T-helper 2 cell treated with Interferon-gamma antibody and Interleukin-4, amounts not matched to agents 5 μg/mL and 100 μg/mL, for 36 hours (primary cell): ENCODE results near the gene FOXL2NB.

Experiments
- DNase-seq: peaks from one replicate; pipeline ENCODE4 v3.0.0; 2021; ENCODE audit warnings: low spot score
- H3K27ac Mint-ChIP-seq: one replicate; pipeline ENCODE4 v1.8.0; 2021; ENCODE audit warnings: mild to moderate bottlenecking, mixed read lengths
- H3K27me3 Mint-ChIP-seq: one replicate; pipeline ENCODE4 v1.8.0; 2021; ENCODE audit warnings: low read depth, mixed read lengths
- H3K36me3 Mint-ChIP-seq: one replicate; pipeline ENCODE4 v1.8.0; 2021; ENCODE audit warnings: low read depth, mixed read lengths
- H3K4me1 Mint-ChIP-seq: one replicate; pipeline ENCODE4 v1.8.0; 2021; ENCODE audit warnings: low read depth, mixed read lengths
- H3K4me3 Mint-ChIP-seq: one replicate; pipeline ENCODE4 v1.8.0; 2022; ENCODE audit warnings: mild to moderate bottlenecking, moderate library complexity, mixed read lengths
- H3K9me3 Mint-ChIP-seq: one replicate; pipeline ENCODE4 v1.8.0; 2021; ENCODE audit warnings: mixed read lengths

FOXL2NB gene

DNA sequence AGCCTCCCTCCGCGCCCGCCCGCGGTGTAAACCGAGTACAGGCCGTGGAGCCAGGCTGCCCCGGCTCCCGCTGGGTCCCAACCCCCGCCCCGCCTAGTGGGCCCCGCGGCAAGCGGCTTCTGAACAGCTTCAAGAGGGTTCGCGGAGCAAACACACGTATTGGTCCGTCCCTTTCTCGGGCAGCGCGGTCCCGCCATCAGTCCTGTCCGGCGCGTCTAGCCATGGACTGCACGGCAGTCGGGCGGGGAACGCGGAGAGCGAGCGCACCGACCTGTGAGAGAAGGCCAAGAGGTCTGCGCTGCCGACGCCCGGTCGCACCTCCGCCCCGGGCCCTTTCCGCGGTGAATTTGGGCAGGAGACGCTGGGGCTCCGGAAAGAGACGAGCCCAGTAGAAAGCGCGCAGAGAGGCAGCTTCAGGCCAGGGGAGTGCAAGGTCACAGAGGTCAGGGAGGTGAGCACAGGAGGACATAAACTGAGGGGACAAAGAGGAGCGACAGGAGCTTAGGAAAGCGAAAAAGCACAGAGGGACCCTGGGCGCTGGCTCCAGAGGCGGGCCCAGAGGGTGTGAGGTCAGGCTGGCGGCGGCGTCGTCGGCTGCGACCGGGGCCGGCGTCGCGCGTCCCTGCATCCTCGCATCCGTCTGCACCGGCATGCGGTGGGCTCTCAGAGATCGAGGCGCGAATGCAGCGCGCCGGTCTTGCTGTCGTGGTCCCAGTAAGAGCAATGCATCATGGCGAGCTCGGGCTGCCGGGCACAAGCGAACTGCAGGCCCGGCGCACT is 1.9 kb upstream of the FOXL2NB start:
- no peak for DNase-seq
- H3K9me3 Mint-ChIP-seq: no peaks in the 10 kb centered on the region
- H3K4me1 Mint-ChIP-seq: peaks cover 16% of the 10 kb centered on the region
- peak overlapping the region; percentile 86 for H3K27ac Mint-ChIP-seq
- peak overlapping the region; percentile 87 for H3K4me3 Mint-ChIP-seq
- H3K36me3 Mint-ChIP-seq: peaks cover 5% of the 10 kb centered on the region
- peaks cover 90% of the 10 kb centered on the region for H3K27me3 Mint-ChIP-seq

DNA sequence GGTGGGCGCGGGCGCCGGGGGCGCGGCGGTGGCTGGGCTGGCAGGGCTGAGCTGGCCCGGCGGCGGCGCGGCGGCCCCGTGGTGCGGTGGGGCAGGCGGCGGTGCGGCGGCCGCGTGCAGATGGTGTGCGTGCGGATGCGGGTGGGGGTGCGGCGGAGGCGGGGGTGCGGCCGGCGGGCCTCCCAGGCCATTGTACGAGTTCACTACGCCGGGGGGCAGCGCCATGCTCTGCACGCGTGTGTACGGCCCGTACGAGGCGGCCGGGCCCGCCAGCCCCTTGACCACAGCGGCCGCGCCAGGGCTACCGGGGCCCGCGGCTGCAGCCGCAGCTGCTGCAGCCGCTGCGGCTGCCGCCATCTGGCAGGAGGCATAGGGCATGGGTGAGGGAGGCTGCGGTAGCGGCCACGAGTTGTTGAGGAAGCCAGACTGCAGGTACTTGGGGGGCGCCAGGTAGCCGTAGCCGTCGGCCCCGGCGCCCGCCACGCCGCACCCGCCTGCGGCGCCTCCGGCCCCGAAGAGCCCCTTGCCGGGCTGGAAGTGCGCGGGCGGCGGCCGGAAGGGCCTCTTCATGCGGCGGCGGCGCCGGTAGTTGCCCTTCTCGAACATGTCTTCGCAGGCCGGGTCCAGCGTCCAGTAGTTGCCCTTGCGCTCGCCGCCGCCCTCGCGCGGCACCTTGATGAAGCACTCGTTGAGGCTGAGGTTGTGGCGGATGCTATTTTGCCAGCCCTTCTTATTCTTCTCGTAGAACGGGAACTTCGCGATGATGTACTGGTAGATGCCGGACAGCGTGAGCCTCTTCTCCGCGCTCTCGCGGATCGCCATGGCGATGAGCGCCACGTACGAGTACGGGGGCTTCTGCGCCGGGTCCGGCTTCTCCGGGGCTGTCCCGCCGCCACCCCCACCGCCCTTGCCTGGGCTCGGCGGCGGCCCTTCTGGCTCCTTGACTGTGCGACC is 1.0 kb upstream of the FOXL2NB start:
- H3K4me3 Mint-ChIP-seq: no peak overlapping the region
- H3K9me3 Mint-ChIP-seq: no peaks in the 10 kb centered on the region
- peaks cover 90% of the 10 kb centered on the region for H3K27me3 Mint-ChIP-seq
- H3K27ac Mint-ChIP-seq: no peak overlapping the region
- H3K36me3 Mint-ChIP-seq: peaks cover 5% of the 10 kb centered on the region
- no peak for DNase-seq
- peaks cover 16% of the 10 kb centered on the region for H3K4me1 Mint-ChIP-seq

DNA sequence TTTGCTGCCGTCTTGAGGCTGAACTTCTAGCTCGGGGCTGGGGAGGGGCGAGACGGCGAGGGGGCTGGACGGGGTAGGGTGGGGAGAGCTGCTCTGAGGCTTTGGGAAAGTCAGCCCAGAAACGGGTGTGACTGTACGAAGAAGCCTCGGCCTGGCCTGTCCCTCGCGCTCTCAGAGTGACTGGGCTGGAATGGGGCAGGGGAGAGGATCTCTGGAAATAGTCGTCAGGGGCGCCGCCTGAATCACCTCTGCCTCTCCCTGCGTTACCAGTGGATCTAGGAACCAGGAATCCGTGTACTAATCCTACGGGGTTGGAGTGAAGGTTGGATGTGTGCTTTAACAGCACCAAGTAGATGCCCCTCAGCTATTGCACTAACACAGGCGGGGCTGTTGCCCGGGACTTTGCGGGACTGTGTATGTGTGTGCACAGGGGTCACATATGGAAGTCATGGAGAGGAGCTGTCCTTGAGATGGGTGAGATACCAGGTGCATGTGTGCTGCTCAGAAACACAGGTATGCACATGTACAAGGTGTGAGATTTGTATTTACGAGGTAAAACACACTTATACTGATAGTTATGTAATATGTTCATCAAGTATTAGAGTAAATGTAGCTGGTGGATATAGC is 591 bp downstream of the FOXL2NB start:
- H3K4me3 Mint-ChIP-seq: peak overlapping the region; percentile 36

DNA sequence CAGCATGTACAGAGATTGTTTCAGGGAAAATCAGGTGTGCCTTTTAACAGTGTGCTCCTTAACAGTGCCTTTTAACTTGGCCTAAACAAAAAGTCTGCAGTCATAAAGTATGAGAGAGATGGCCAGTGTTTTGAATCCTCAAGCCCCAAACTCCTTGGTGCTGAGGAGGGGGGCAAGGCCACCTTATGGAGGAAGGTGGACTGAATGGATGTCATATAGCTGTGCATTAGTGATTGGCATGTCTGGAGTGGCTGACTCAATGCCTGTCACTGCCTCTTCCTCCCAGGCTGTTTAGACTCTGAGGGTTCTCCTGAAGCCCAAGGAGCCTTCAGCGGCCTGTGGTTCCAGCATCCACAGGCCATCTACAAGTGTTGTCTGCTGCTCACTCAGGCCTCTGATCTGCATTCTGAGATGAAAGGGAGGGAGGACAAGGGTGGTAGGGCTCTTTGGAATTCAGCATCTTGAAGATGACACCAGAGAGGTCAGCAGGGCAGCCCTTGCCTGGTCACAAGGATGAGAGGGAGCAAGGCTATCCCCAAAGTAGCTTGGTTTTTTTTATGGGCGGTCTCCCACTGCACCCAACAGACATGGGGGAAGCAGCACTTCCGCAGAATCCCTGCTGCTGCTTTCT is 1.5 kb downstream of the FOXL2NB start:
- Mint-ChIP-seq H3K27ac (no peak overlapping the region), H3K4me1 (peaks cover 16% of the 10 kb centered on the region), H3K36me3 (peaks cover 5% of the 10 kb centered on the region), H3K9me3 (no peaks in the 10 kb centered on the region), H3K27me3 (peaks cover 83% of the 10 kb centered on the region), H3K4me3 (no peak overlapping the region)
- DNase-seq: no peak

More for the DNA sequence above, 591 bp downstream of the FOXL2NB start:
- no peaks in the 10 kb centered on the region for H3K9me3 Mint-ChIP-seq
- H3K36me3 Mint-ChIP-seq: peaks cover 5% of the 10 kb centered on the region
- H3K27ac Mint-ChIP-seq: peak overlapping the region; percentile 23
- H3K4me1 Mint-ChIP-seq: peaks cover 16% of the 10 kb centered on the region
- DNase-seq: no peak
- peaks cover 87% of the 10 kb centered on the region for H3K27me3 Mint-ChIP-seq

DNA sequence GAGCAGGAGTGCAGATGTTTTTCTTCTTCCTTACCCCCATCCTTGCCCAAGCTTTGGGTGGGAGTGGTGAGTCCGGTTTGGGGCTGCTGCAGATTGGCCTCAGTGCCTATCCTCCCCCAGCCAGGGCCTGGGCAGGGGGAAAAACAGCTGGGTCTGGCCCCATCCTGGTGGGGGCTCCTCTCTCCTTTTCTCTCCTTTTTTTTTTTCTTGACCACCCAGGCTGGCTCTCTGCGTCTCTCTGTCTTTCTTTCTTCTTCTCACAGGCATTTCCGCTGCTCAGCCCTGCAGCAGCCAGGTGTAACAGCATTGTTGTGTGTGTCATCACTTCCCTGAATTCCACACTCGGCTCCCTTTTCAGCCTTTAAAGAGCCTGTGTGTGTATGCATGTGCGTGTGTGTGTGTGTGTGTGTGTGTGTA is 2.0 kb downstream of the FOXL2NB start:
- DNase-seq: no peak
- Mint-ChIP-seq H3K36me3 (peaks cover 2% of the 10 kb centered on the region), H3K9me3 (no peaks in the 10 kb centered on the region), H3K4me1 (peaks cover 13% of the 10 kb centered on the region), H3K27ac (no peak overlapping the region), H3K4me3 (no peak overlapping the region), H3K27me3 (peaks cover 81% of the 10 kb centered on the region)

DNA sequence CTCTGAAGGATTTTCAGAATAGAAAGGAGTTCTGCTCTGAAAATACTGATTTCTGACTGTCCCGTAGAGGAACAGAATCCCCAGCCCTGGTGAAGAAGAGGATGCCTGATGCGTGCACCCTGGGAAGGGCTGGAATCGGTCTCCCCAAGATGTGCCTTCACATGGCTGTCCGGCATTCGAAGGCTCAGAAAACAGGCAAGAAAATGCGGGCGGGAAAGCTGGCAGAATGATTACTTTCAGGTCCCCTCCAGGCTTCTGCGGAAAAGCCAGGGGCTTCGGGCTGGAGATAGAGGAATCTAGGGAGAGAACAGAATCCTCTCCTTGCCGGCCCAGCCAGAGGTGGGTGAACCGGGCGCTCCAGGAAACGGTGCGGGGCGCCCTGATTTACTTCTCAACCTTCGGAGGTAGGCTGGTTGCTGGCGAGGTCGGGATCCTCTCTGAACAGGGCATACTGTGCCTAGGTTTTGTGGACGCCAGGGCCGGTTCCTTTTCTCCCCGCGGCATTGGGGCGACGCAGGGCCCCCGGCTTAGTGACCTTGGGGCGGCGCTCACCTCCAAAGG is 2.5 kb downstream of the FOXL2NB start:
- no peak overlapping the region for H3K27ac Mint-ChIP-seq

DNA sequence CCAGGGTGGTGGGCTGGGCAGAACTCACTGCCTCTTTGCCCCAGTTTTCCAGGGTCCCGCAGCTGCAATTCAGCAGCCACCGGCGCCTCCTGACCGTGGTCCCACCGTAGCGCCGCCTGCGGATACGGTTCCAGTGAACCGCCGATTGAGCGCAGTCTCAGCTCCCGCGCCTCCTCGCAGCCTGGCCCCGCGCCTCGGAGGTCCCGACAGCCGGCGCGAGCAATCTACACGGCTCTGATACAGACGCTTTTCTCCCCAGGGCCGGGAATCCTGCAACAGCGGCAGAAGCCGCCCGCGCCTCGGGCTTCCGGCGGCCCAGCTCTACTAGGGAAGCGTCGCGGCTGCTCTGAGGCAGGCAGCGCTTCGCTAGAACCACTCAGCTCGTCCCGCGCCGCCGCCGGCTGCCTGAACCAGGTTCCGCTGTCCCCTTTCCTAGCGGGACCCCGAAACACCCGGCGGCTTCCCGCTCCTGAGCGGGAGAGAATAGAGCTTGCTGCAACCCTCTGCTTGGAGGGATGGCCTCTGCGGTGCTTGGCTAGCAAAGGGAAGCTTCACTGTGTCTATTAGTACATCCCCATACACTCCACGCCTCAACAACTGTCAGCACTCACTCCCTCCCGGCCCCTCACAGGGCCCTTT is 3.1 kb downstream of the FOXL2NB start:
- H3K4me3 Mint-ChIP-seq: peak overlapping the region; percentile 16
- no peak overlapping the region for H3K27ac Mint-ChIP-seq
- H3K9me3 Mint-ChIP-seq: no peaks in the 10 kb centered on the region
- peaks cover 1% of the 10 kb centered on the region for H3K36me3 Mint-ChIP-seq
- no peak for DNase-seq
- peaks cover 78% of the 10 kb centered on the region for H3K27me3 Mint-ChIP-seq
- peaks cover 4% of the 10 kb centered on the region for H3K4me1 Mint-ChIP-seq

More for the DNA sequence above, 2.5 kb downstream of the FOXL2NB start:
- DNase-seq: no peak
- H3K4me1 Mint-ChIP-seq: peaks cover 9% of the 10 kb centered on the region
- H3K4me3 Mint-ChIP-seq: no peak overlapping the region
- no peaks in the 10 kb centered on the region for H3K9me3 Mint-ChIP-seq
- peaks cover 2% of the 10 kb centered on the region for H3K36me3 Mint-ChIP-seq
- peaks cover 80% of the 10 kb centered on the region for H3K27me3 Mint-ChIP-seq

DNA sequence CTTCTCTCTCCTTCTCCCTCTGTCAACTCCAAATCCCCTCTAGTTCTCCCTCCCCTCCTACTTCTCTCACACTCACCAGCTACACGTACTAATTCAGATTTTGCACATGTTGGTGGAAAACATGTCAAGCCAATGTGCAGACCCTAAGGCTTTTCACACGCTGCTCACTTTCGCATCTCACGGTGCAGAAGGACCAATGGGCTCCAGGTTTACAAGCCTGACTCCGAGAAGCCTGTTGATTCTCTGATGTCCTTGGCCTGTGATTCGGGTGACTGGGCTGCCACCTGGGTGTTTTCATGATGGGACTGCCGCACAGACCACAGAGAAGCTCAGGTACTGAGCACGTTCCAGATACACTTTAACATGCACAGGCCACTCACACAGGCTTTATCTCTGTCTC is 3.7 kb downstream of the FOXL2NB start:
- no peak overlapping the region for H3K27ac Mint-ChIP-seq
- H3K4me1 Mint-ChIP-seq: peaks cover 3% of the 10 kb centered on the region
- peak overlapping the region; percentile 16 for H3K4me3 Mint-ChIP-seq
- DNase-seq: no peak
- peaks cover 74% of the 10 kb centered on the region for H3K27me3 Mint-ChIP-seq
- no peaks in the 10 kb centered on the region for H3K36me3 Mint-ChIP-seq
- no peaks in the 10 kb centered on the region for H3K9me3 Mint-ChIP-seq

DNA sequence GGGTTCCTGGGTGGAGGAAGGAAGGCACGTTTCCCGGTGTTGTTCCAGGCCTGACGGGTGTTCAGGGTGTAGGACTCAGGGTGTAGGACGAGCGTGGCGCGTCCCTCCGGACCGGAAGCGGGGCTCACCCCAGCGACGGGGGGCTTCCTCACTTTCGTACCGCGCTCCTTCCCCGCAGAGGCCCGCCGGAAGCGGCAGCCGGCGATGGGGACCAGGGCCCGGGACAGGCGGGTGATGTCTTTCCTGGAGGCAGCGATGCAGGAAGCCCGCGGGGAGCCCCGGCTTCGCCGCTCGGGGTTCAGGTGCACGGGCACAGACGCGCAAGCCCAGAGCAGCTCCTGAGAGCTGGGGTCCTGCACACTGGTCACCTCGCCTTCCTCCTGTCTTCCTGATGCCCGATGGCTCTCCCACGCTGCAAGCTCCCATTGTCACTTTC is 13.4 kb downstream of the FOXL2NB start:
- H3K4me3 Mint-ChIP-seq: peak overlapping the region; percentile 24
- H3K27ac Mint-ChIP-seq: no peak overlapping the region
- H3K36me3 Mint-ChIP-seq: no peaks in the 10 kb centered on the region
- H3K27me3 Mint-ChIP-seq: peaks cover 45% of the 10 kb centered on the region
- no peak for DNase-seq
- H3K4me1 Mint-ChIP-seq: peaks cover 7% of the 10 kb centered on the region
- H3K9me3 Mint-ChIP-seq: peaks cover 7% of the 10 kb centered on the region

DNA sequence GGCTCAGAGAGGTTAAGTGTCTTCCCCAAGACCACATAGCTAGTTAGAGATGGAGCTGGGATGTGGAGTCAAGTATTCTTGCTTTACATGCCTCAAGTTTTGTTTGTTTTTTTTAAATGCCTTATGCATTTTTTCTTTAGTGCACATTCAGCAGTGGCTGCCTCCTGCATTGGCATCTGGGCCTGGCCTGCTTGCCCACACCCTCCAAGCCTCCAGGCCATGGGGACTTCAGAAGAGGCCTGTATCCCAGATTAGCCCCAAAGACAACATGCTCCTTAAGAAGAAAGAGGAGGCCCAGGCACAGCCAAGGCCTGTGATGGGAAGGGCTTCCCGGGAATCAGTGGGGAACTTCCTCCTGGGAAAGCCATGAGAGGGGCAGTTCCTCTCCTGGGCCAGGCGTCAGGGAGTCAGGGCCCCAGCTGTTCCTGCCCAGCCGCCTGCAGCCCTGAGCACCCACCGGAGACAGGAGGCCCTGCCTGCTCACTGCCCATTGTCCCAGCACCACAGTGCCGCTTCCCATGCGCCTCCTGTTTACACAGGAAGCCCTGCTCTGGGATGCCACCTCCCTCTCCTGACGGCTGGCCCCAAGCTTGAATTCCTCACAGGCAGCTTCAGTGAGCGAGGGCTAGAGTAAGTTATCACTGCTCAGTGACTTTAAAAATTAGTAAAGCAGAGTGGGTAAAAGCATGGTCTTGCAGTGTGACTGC is 16.0 kb downstream of the FOXL2NB start:
- Mint-ChIP-seq H3K27me3 (peaks cover 37% of the 10 kb centered on the region), H3K4me3 (no peak overlapping the region), H3K36me3 (no peaks in the 10 kb centered on the region), H3K4me1 (peaks cover 7% of the 10 kb centered on the region), H3K9me3 (peaks cover 7% of the 10 kb centered on the region), H3K27ac (no peak overlapping the region)
- DNase-seq: no peak

DNA sequence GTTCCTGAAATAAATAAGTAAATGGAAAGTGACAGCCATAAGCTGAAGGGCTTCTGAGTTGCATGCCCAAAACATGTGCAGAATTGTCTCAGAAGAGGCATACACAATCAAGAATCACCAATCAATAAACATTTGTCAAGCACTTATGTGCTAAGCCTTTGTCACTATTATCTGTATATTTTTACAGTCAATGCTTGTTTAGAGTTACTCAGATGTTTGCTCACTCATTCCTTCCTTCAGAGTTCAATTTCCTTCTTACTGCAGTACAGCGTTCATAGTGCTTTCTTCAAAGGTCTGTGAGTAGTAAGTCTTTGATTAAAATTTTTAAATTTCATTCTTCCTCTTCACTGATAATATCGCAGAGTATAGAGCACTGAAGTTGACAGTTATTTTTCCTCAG is 17.2 kb downstream of the FOXL2NB start:
- Mint-ChIP-seq H3K4me3 (no peak overlapping the region), H3K27me3 (peaks cover 28% of the 10 kb centered on the region), H3K27ac (no peak overlapping the region), H3K4me1 (peaks cover 7% of the 10 kb centered on the region), H3K36me3 (no peaks in the 10 kb centered on the region), H3K9me3 (peaks cover 7% of the 10 kb centered on the region)
- DNase-seq: no peak

DNA sequence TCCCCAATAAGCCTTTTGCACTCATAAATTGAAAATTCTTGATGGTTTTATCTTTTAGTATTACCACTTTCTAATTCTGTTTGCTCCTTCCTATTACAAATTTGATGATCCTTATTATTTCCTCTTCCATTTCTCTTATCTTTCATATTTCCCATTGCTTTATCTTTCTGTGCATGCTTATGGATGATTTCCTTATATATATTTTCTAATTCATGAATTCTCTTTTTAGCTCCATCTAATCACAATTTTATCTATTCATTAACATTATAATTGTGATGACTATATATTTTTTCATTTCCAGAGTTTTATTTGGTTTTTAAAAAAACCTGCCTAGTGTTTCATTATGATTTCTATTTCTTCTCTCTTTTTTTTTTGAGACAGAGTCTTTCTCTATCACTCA is 17.9 kb downstream of the FOXL2NB start:
- H3K4me3 Mint-ChIP-seq: no peak overlapping the region
- H3K36me3 Mint-ChIP-seq: no peaks in the 10 kb centered on the region
- peaks cover 27% of the 10 kb centered on the region for H3K27me3 Mint-ChIP-seq
- H3K27ac Mint-ChIP-seq: no peak overlapping the region
- peaks cover 7% of the 10 kb centered on the region for H3K9me3 Mint-ChIP-seq
- peaks cover 7% of the 10 kb centered on the region for H3K4me1 Mint-ChIP-seq
- no peak for DNase-seq
